Measurements from ENCODE around the gene HNRNPA3. TPM values are rescaled to one million over a fixed set of nuclear protein-coding genes. Genes with fewer than 3 reads are reported as not detected.

HNRNPA3 gene
- total RNA-seq, 1 experiment from 2014 or later, result 406 TPM

DNA sequence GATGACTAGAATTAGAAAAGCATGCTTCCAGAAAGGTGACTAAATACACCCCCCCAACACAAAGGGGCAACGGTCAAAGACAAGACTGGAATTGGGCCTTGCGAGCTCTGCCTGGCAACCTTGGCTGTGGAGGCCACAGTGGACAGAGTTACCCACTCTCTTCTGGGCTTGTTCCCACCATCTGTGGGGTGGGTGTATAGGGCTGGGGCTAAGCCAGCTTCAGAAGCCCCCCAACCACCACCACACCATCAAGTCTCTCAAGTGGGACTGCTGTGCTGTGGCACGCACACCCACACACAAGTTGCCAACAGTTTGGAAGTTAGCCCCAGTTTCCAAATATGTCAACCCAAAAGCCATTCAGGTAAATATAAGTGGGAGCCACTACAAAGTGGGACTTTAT lies 44.1 kb downstream of the HNRNPA3 start:
- no peak overlapping the region for H3K27ac Mint-ChIP-seq
- POLR2A ChIA-PET, result interaction anchor here (1.0 kb wide), 1 partner anchor 8 kb away, joined by 5 read pairs; the partner anchor contains the start of gene NFE2L2
- DNase-seq (ENCODE audit: low spot score) (no peak), ATAC-seq (no peak)
- CTCF ChIA-PET, result interaction anchor here (0.6 kb wide), 1 partner anchor 12 kb away, joined by 3 read pairs; no protein-coding TSS in a partner anchor
- H3K4me1 Mint-ChIP-seq, result peaks cover 54% of the 10 kb centered on the region
- TF ChIP-seq NFE2L1 (CRISPR knock-in tag; IDR thresholded peaks at IDR 0.05), result no peak
- no peak for TF ChIP-seq PRRX2 (CRISPR knock-in tag; IDR thresholded peaks at IDR 0.05)
- TF ChIP-seq SMAD3 (CRISPR knock-in tag; IDR thresholded peaks at IDR 0.05; ENCODE audit: borderline replicate concordance), result no peak
- TF ChIP-seq RELA (CRISPR knock-in tag; IDR thresholded peaks at IDR 0.05; ENCODE audit: borderline replicate concordance), result no peak
- TF ChIP-seq NR3C1 (CRISPR knock-in tag; conservative IDR thresholded peaks at IDR 0.05; ENCODE audit: low read depth), result no peak
- no peak for TF ChIP-seq JUN (CRISPR knock-in tag; IDR thresholded peaks at IDR 0.05)
- no peak for TF ChIP-seq GRHL2 (CRISPR knock-in tag; IDR thresholded peaks at IDR 0.05; ENCODE audit: insufficient replicate concordance, severe bottlenecking)
- TF ChIP-seq, protein P1, sequence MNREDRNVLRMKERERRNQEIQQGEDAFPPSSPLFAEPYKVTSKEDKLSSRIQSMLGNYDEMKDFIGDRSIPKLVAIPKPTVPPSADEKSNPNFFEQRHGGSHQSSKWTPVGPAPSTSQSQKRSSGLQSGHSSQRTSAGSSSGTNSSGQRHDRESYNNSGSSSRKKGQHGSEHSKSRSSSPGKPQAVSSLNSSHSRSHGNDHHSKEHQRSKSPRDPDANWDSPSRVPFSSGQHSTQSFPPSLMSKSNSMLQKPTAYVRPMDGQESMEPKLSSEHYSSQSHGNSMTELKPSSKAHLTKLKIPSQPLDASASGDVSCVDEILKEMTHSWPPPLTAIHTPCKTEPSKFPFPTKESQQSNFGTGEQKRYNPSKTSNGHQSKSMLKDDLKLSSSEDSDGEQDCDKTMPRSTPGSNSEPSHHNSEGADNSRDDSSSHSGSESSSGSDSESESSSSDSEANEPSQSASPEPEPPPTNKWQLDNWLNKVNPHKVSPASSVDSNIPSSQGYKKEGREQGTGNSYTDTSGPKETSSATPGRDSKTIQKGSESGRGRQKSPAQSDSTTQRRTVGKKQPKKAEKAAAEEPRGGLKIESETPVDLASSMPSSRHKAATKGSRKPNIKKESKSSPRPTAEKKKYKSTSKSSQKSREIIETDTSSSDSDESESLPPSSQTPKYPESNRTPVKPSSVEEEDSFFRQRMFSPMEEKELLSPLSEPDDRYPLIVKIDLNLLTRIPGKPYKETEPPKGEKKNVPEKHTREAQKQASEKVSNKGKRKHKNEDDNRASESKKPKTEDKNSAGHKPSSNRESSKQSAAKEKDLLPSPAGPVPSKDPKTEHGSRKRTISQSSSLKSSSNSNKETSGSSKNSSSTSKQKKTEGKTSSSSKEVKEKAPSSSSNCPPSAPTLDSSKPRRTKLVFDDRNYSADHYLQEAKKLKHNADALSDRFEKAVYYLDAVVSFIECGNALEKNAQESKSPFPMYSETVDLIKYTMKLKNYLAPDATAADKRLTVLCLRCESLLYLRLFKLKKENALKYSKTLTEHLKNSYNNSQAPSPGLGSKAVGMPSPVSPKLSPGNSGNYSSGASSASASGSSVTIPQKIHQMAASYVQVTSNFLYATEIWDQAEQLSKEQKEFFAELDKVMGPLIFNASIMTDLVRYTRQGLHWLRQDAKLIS (CRISPR knock-in tag; IDR thresholded peaks at IDR 0.05; ENCODE audit: borderline replicate concordance), result no peak
- TF ChIP-seq NFATC4 (CRISPR knock-in tag; IDR thresholded peaks at IDR 0.05), result no peak
- no peak for TF ChIP-seq ZNF121 (CRISPR knock-in tag; IDR thresholded peaks at IDR 0.05)
- no peak for TF ChIP-seq NR2C2 (CRISPR knock-in tag; IDR thresholded peaks at IDR 0.05)
- TF ChIP-seq, protein P2, sequence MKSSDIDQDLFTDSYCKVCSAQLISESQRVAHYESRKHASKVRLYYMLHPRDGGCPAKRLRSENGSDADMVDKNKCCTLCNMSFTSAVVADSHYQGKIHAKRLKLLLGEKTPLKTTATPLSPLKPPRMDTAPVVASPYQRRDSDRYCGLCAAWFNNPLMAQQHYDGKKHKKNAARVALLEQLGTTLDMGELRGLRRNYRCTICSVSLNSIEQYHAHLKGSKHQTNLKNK (CRISPR knock-in tag; IDR thresholded peaks at IDR 0.05), result no peak
- no peak for TF ChIP-seq TEAD1 (CRISPR knock-in tag; IDR thresholded peaks at IDR 0.05)
- TF ChIP-seq, protein P3, sequence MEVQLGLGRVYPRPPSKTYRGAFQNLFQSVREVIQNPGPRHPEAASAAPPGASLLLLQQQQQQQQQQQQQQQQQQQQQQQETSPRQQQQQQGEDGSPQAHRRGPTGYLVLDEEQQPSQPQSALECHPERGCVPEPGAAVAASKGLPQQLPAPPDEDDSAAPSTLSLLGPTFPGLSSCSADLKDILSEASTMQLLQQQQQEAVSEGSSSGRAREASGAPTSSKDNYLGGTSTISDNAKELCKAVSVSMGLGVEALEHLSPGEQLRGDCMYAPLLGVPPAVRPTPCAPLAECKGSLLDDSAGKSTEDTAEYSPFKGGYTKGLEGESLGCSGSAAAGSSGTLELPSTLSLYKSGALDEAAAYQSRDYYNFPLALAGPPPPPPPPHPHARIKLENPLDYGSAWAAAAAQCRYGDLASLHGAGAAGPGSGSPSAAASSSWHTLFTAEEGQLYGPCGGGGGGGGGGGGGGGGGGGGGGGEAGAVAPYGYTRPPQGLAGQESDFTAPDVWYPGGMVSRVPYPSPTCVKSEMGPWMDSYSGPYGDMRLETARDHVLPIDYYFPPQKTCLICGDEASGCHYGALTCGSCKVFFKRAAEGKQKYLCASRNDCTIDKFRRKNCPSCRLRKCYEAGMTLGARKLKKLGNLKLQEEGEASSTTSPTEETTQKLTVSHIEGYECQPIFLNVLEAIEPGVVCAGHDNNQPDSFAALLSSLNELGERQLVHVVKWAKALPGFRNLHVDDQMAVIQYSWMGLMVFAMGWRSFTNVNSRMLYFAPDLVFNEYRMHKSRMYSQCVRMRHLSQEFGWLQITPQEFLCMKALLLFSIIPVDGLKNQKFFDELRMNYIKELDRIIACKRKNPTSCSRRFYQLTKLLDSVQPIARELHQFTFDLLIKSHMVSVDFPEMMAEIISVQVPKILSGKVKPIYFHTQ (CRISPR knock-in tag; IDR thresholded peaks at IDR 0.05), result no peak
- TF ChIP-seq, protein P4, sequence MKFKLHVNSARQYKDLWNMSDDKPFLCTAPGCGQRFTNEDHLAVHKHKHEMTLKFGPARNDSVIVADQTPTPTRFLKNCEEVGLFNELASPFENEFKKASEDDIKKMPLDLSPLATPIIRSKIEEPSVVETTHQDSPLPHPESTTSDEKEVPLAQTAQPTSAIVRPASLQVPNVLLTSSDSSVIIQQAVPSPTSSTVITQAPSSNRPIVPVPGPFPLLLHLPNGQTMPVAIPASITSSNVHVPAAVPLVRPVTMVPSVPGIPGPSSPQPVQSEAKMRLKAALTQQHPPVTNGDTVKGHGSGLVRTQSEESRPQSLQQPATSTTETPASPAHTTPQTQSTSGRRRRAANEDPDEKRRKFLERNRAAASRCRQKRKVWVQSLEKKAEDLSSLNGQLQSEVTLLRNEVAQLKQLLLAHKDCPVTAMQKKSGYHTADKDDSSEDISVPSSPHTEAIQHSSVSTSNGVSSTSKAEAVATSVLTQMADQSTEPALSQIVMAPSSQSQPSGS (CRISPR knock-in tag; IDR thresholded peaks at IDR 0.05; ENCODE audit: borderline replicate concordance, low read depth), result no peak
- TF ChIP-seq ZNF671 (CRISPR knock-in tag; IDR thresholded peaks at IDR 0.05), result no peak
- TF ChIP-seq ZNF423 (CRISPR knock-in tag; IDR thresholded peaks at IDR 0.05), result no peak
- no peak for TF ChIP-seq CREM (CRISPR knock-in tag; IDR thresholded peaks at IDR 0.05)
- no peak for TF ChIP-seq NFYB (CRISPR knock-in tag; conservative IDR thresholded peaks at IDR 0.05; ENCODE audit: low read depth)
- TF ChIP-seq, protein P5, sequence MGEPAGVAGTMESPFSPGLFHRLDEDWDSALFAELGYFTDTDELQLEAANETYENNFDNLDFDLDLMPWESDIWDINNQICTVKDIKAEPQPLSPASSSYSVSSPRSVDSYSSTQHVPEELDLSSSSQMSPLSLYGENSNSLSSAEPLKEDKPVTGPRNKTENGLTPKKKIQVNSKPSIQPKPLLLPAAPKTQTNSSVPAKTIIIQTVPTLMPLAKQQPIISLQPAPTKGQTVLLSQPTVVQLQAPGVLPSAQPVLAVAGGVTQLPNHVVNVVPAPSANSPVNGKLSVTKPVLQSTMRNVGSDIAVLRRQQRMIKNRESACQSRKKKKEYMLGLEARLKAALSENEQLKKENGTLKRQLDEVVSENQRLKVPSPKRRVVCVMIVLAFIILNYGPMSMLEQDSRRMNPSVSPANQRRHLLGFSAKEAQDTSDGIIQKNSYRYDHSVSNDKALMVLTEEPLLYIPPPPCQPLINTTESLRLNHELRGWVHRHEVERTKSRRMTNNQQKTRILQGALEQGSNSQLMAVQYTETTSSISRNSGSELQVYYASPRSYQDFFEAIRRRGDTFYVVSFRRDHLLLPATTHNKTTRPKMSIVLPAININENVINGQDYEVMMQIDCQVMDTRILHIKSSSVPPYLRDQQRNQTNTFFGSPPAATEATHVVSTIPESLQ (CRISPR knock-in tag; IDR thresholded peaks at IDR 0.05), result no peak
- H3K27me3 Mint-ChIP-seq (ENCODE audit: low read depth), result no peaks in the 10 kb centered on the region
- H3K36me3 Mint-ChIP-seq, result peaks cover 18% of the 10 kb centered on the region
- H3K4me3 Mint-ChIP-seq, result no peak overlapping the region
- H3K9me3 Mint-ChIP-seq, result peaks cover 14% of the 10 kb centered on the region

All from WTC11 (cell line).